K562 (cell line): ENCODE data around the gene MAPKAPK2. TPM values are rescaled to one million over a fixed set of nuclear protein-coding genes. Genes with fewer than 3 reads are reported as not detected.

Source experiments
- ARHGAP35 ChIP-seq: fragments of 450-650 bp; IDR thresholded peaks from 2 replicates; pipeline ENCODE4 v1.6.1; 2018; ENCODE audit not compliant: partially characterized antibody
- ARNT ChIP-seq, 2 experiments: fragments of 450-650 bp; IDR thresholded peaks; 2 replicates each; pipeline ENCODE4 v1.6.1; 2016; ENCODE audit warnings: mild to moderate bottlenecking in 1 of 2
- BDP1 ChIP-seq: IDR thresholded peaks from 3 replicates; pipeline ENCODE4 v1.6.1; 2011; ENCODE audit not compliant: insufficient read length, insufficient read depth
- COPS2 ChIP-seq: fragments of 450-650 bp; conservative IDR thresholded peaks from 2 replicates; pipeline ENCODE4 v1.6.1; 2016; ENCODE audit warnings: mild to moderate bottlenecking, moderate library complexity
- EGR1 ChIP-seq: fragments of 450-650 bp; conservative IDR thresholded peaks from 2 replicates; pipeline ENCODE4 v1.6.1; 2017; ENCODE audit warnings: mild to moderate bottlenecking
- ELF1 ChIP-seq: fragments of 200-800 bp; sonication (Bioruptor generic); IDR thresholded peaks from 2 replicates; pipeline ENCODE4 v1.6.1; 2016; ENCODE audit warnings: missing genetic modification characterization, missing compliant biosample characterization
- ELF2 ChIP-seq: fragments of 250-450 bp; sonication (Bioruptor Pico); IDR thresholded peaks from 2 replicates; pipeline ENCODE4 v1.5.0; 2021; ENCODE audit warnings: mild to moderate bottlenecking
- HMGN3 ChIP-seq: IDR thresholded peaks from 2 replicates; pipeline ENCODE4 v1.6.1; 2011; ENCODE audit warnings: borderline replicate concordance, low read depth, mild to moderate bottlenecking, mixed read lengths, low read length; ENCODE audit not compliant: insufficient read length; ENCODE audit errors: extremely low read depth
- JUNB ChIP-seq: fragments of 450-650 bp; formaldehyde crosslinking; conservative IDR thresholded peaks from 2 replicates; pipeline ENCODE4 v1.4.0; 2020; ENCODE audit warnings: mild to moderate bottlenecking
- KLF16 ChIP-seq: IDR thresholded peaks from 2 replicates; pipeline ENCODE4 v1.6.1; 2016; ENCODE audit warnings: antibody characterized with exemption
- KLF6 ChIP-seq: fragments of 250-450 bp; sonication (Bioruptor Pico); IDR thresholded peaks from 2 replicates; pipeline ENCODE4 v1.4.0; 2020; ENCODE audit warnings: mild to moderate bottlenecking, moderate library complexity, borderline replicate concordance
- MECOM ChIP-seq: fragments of 250-450 bp; sonication (Bioruptor Pico); IDR thresholded peaks from 2 replicates; pipeline ENCODE4 v1.8.0; 2022; ENCODE audit warnings: inconsistent platforms
- MXI1 ChIP-seq: IDR thresholded peaks from 2 replicates; pipeline ENCODE4 v1.6.1; 2011; ENCODE audit warnings: low read depth, mild to moderate bottlenecking, improper control_type of control experiment, low read length
- NFRKB ChIP-seq: fragments of 450-650 bp; IDR thresholded peaks from 2 replicates; pipeline ENCODE4 v1.6.1; 2016; ENCODE audit warnings: low read depth
- NFYB ChIP-seq: IDR thresholded peaks from 2 replicates; pipeline ENCODE4 v1.6.1; 2011; ENCODE audit warnings: mild to moderate bottlenecking, moderate library complexity; ENCODE audit not compliant: insufficient read length; ENCODE audit errors: extremely low read depth
- NONO ChIP-seq, 2 experiments: fragments of 200-400 bp in 1 of 2; fragments of 450-650 bp in 1 of 2; formaldehyde crosslinking in 1 of 2; IDR thresholded peaks; 2 replicates each; pipeline ENCODE4 v1.6.1; 2017; ENCODE audit warnings: low read depth in 2 of 2, mild to moderate bottlenecking in 2 of 2, moderate library complexity in 2 of 2, low read length in 1 of 2
- PHF8 ChIP-seq: fragments of 200-600 bp; sonication (generic); IDR thresholded peaks from 2 replicates; pipeline ENCODE4 v1.6.1; 2012; ENCODE audit warnings: mixed run types, mild to moderate bottlenecking, inconsistent platforms, low read length, moderate library complexity, borderline replicate concordance
- POLR2G ChIP-seq: fragments of 200-400 bp; formaldehyde crosslinking; IDR thresholded peaks from 2 replicates; pipeline ENCODE4 v1.6.1; 2017; ENCODE audit warnings: low read depth, mild to moderate bottlenecking, antibody characterized with exemption, low read length, moderate library complexity
- SREBF1 ChIP-seq: fragments of 150-350 bp; IDR thresholded peaks from 2 replicates; pipeline ENCODE4 v1.6.1; 2014; ENCODE audit warnings: antibody characterized with exemption, low read depth, low read length, borderline replicate concordance
- TCF3 ChIP-seq: sonication (generic); formaldehyde crosslinking; IDR thresholded peaks from 2 replicates; pipeline ENCODE4 v1.4.0; 2020; ENCODE audit warnings: mild to moderate bottlenecking, missing genetic modification reagents
- TEAD4 ChIP-seq, 2 experiments: sonication (generic) in 1 of 2; formaldehyde crosslinking in 1 of 2; IDR thresholded peaks; 2 replicates each; pipeline versions ENCODE4 v1.6.1 to v1.8.0; 2012 to 2022; ENCODE audit warnings: borderline replicate concordance in 1 of 2, inconsistent platforms in 1 of 2, low read length in 1 of 2, mild to moderate bottlenecking in 1 of 2, missing genetic modification reagents in 1 of 2
- THAP7 ChIP-seq: fragments of 250-450 bp; sonication (Bioruptor Pico); IDR thresholded peaks from 2 replicates; pipeline ENCODE4 v1.5.0; 2021
- U2AF1 ChIP-seq: fragments of 200-400 bp; formaldehyde crosslinking; optimal IDR thresholded peaks from 2 replicates; pipeline ENCODE3; 2017; ENCODE audit warnings: mild to moderate bottlenecking, low read depth, low read length, moderate library complexity
- ZBTB7A ChIP-seq: IDR thresholded peaks from 2 replicates; pipeline ENCODE4 v1.6.1; 2011; ENCODE audit warnings: low read depth, mild to moderate bottlenecking, low read length, moderate library complexity, borderline replicate concordance; ENCODE audit not compliant: control insufficient read depth
- ZNF3 ChIP-seq: fragments of 250-450 bp; sonication (Bioruptor Pico); IDR thresholded peaks from 2 replicates; pipeline ENCODE4 v1.5.0; 2021; ENCODE audit warnings: mild to moderate bottlenecking, moderate library complexity
- ZNF444 ChIP-seq: fragments of 250-450 bp; sonication (Bioruptor Pico); IDR thresholded peaks from 2 replicates; pipeline ENCODE4 v1.4.0; 2020; ENCODE audit warnings: mild to moderate bottlenecking, moderate library complexity
- ZNF561 ChIP-seq: fragments of 450-650 bp; formaldehyde crosslinking; conservative IDR thresholded peaks from 2 replicates; pipeline ENCODE4 v1.4.0; 2020; ENCODE audit warnings: mild to moderate bottlenecking, moderate library complexity
- polyA plus RNA-seq, 8 experiments: library from polyadenylated mRNA; depleted of rRNA in 4 of 8; stranded (reverse) in 5 of 8; unstranded in 3 of 8; fragments of >200 nt; fragmentation: Nextera tagmentation in 2 of 8; fragmentation: Illumina TruSeq in 1 of 8; extraction: Ambion mirVana in 2 of 8; extraction: Trizol in 1 of 8; gene quantifications; 2 replicates each; pipeline versions ENCODE4 v1.2.1 to v1.2.3, GENCODE V29; 2011 to 2014; ENCODE audit warnings: inconsistent platforms in 1 of 8, missing spikeins in 1 of 8
- total RNA-seq, 7 experiments: library from RNA; depleted of rRNA in 6 of 7; stranded (reverse); fragments of >200 nt in 6 of 7; fragmentation: Illumina TruSeq in 2 of 7; extraction: Trizol in 2 of 7; gene quantifications; 2 replicates each; pipeline versions ENCODE4 v1.2.1 to v1.2.3, GENCODE V29; 2011 to 2021; ENCODE audit warnings: low replicate concordance in 1 of 7
- TF ChIP-seq, protein P1 (sequence below): fragments of 450-650 bp; formaldehyde crosslinking; conservative IDR thresholded peaks from 2 replicates; pipeline ENCODE4 v1.4.0; 2022; ENCODE audit warnings: mild to moderate bottlenecking, missing genetic modification characterization

The MAPKAPK2 gene
- total and polyA plus RNA-seq, 9 of the 15 experiments (the other 6 are each of a cell fraction or from before 2014, with no cell fraction given), result 0.63 to 94.2 (median 52.1) TPM

GRCh38 chr1:206685769-206686477 lies 1.2 kb downstream of the MAPKAPK2 start (continued):
- TF ChIP-seq POLR2G, result peak; percentile 74
- no peak for TF ChIP-seq ZNF561
- TF ChIP-seq NONO (IDR thresholded peaks at IDR 0.05; ENCODE audit: low read depth in 2 of 2, low read length in 1 of 2), result no peak
- TF ChIP-seq ZNF444 (CRISPR knock-in tag), result no peak
- no peak for TF ChIP-seq SREBF1
- TF ChIP-seq NFRKB, result no peak
- no peak for TF ChIP-seq U2AF1
- no peak for TF ChIP-seq NFYB
- peak; percentile 65 for TF ChIP-seq HMGN3
- TF ChIP-seq ZBTB7A, result peak; percentile 82; the same call in 1 of the 2 replicates
- TF ChIP-seq, protein P1, sequence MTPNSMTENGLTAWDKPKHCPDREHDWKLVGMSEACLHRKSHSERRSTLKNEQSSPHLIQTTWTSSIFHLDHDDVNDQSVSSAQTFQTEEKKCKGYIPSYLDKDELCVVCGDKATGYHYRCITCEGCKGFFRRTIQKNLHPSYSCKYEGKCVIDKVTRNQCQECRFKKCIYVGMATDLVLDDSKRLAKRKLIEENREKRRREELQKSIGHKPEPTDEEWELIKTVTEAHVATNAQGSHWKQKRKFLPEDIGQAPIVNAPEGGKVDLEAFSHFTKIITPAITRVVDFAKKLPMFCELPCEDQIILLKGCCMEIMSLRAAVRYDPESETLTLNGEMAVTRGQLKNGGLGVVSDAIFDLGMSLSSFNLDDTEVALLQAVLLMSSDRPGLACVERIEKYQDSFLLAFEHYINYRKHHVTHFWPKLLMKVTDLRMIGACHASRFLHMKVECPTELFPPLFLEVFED, result 0 out of 2 replicates have a peak, but pooled peaks have one; percentile 40
- no peak for TF ChIP-seq KLF6 (CRISPR knock-in tag)
- no peak for TF ChIP-seq THAP7 (CRISPR knock-in tag)
- TF ChIP-seq ELF2 (CRISPR knock-in tag), result peak; percentile 32; the same call in 1 of the 2 replicates
- TF ChIP-seq TCF3 (CRISPR knock-in tag), result no peak
- TF ChIP-seq TEAD4 (IDR thresholded peaks at IDR 0.05; ENCODE audit: low read length), result 0 out of 2 replicates have a peak, but pooled peaks have one; percentile 52
- TF ChIP-seq TEAD4 (CRISPR knock-in tag; IDR thresholded peaks at IDR 0.05; ENCODE audit: borderline replicate concordance), result no peak
- TF ChIP-seq PHF8, result peak; percentile 34; the same call in 1 of the 2 replicates
- no peak for TF ChIP-seq ZNF3 (CRISPR knock-in tag)
- no peak for TF ChIP-seq ARHGAP35
- TF ChIP-seq ELF1, result peak; percentile 64
- TF ChIP-seq EGR1, result peak; percentile 90
- no peak for TF ChIP-seq ARNT (IDR thresholded peaks at IDR 0.05)
- no peak for TF ChIP-seq JUNB (CRISPR knock-in tag)
- no peak; the same call in 1 of the 2 replicates for TF ChIP-seq KLF16
- no peak for TF ChIP-seq MXI1
- no peak for TF ChIP-seq MECOM
- TF ChIP-seq COPS2, result no peak
- no peak for TF ChIP-seq BDP1
